Lung microvascular endothelial cell (primary cell): ENCODE data around the gene MBD5. TPM values are rescaled to one million over a fixed set of nuclear protein-coding genes. Genes with fewer than 3 reads are reported as not detected.

ENCODE experiments used
- DNase-seq, 2 donors: peaks; one replicate each; pipeline versions ENCODE4 v3.0.0 to v3.0.0-alpha.2; 2010; ENCODE audit warnings: low read depth in 2 of 2
- total RNA-seq: library from RNA; depleted of rRNA; stranded (reverse); fragments of >200 nt; gene quantifications from 2 replicates; pipeline ENCODE4 v1.2.1, GENCODE V29; 2014

Gene MBD5
- total RNA-seq, 1 donor from 2014 or later, result 5.2 TPM

- DNase-seq, result no peak
Observed at GRCh38 chr2:148218326-148219075, 197.6 kb downstream of the MBD5 start.

GRCh38 chr2:148221166-148221565, 200.3 kb downstream of the MBD5 start:
- DNase-seq, result no peak

GRCh38 chr2:148221926-148222325, 201.0 kb downstream of the MBD5 start:
- DNase-seq, result no peak

- no peak for DNase-seq
Observed at GRCh38 chr2:148231858-148232257, 211.0 kb downstream of the MBD5 start.

GRCh38 chr2:148234143-148234542, 213.3 kb downstream of the MBD5 start:
- no peak for DNase-seq

GRCh38 chr2:148237911-148238310, 217.0 kb downstream of the MBD5 start:
- DNase-seq, result no peak

GRCh38 chr2:148238561-148238960, 217.7 kb downstream of the MBD5 start:
- no peak for DNase-seq

- DNase-seq, result no peak
Observed at GRCh38 chr2:148240838-148241237, 219.9 kb downstream of the MBD5 start.

- DNase-seq, result peak in 1 of 2 donors; percentile 42
Observed at GRCh38 chr2:148244593-148245292, 223.9 kb downstream of the MBD5 start.

- DNase-seq, result no peak
Observed at GRCh38 chr2:148251993-148252392, 231.1 kb downstream of the MBD5 start.

- no peak for DNase-seq
Observed at GRCh38 chr2:148252646-148253045, 231.8 kb downstream of the MBD5 start.

GRCh38 chr2:148253685-148254084, 232.8 kb downstream of the MBD5 start:
- peak; percentile 47 to 76 for DNase-seq

GRCh38 chr2:148255929-148256328, 235.0 kb downstream of the MBD5 start:
- DNase-seq, result no peak

- DNase-seq, result no peak
Observed at GRCh38 chr2:148257276-148257675, 236.4 kb downstream of the MBD5 start.

- DNase-seq, result no peak
Observed at GRCh38 chr2:148258124-148258523, 237.2 kb downstream of the MBD5 start.

- peak; percentile 62 to 70 for DNase-seq
Observed at GRCh38 chr2:148259674-148260073, 238.8 kb downstream of the MBD5 start.

GRCh38 chr2:148263890-148264289, 243.0 kb downstream of the MBD5 start:
- DNase-seq, result no peak

GRCh38 chr2:148273158-148273691, 252.3 kb downstream of the MBD5 start:
- DNase-seq, result no peak

- DNase-seq, result no peak
Observed at GRCh38 chr2:148279216-148279615, 258.3 kb downstream of the MBD5 start.

- DNase-seq, result peak; percentile 24 to 71
Observed at GRCh38 chr2:148282201-148282600, 261.3 kb downstream of the MBD5 start.

- DNase-seq, result no peak
Observed at GRCh38 chr2:148292431-148292830, 271.5 kb downstream of the MBD5 start.

GRCh38 chr2:148298196-148298595, 277.3 kb downstream of the MBD5 start:
- DNase-seq, result no peak

GRCh38 chr2:148299616-148300015, 278.7 kb downstream of the MBD5 start:
- peak in 1 of 2 donors; percentile 31 for DNase-seq
